Osteocyte (in vitro differentiated cells): ENCODE measurements around the gene PEPD. TPM values are rescaled to one million over a fixed set of nuclear protein-coding genes. Genes with fewer than 3 reads are reported as not detected.

Experiments used
- DNase-seq: peaks from one replicate; pipeline ENCODE4 v3.0.0; 2021; ENCODE audit warnings: mixed read lengths; ENCODE audit not compliant: unreplicated experiment; ENCODE audit errors: extremely low spot score
- H3K27ac Mint-ChIP-seq: one replicate; pipeline ENCODE4 v1.8.0; 2021; ENCODE audit warnings: mild to moderate bottlenecking, mixed read lengths; ENCODE audit not compliant: unreplicated experiment
- H3K27me3 Mint-ChIP-seq: one replicate; pipeline ENCODE4 v1.8.0; 2021; ENCODE audit warnings: mixed read lengths; ENCODE audit not compliant: unreplicated experiment
- H3K36me3 Mint-ChIP-seq: one replicate; pipeline ENCODE4 v1.8.0; 2021; ENCODE audit warnings: mixed read lengths; ENCODE audit not compliant: unreplicated experiment
- H3K4me1 Mint-ChIP-seq: one replicate; pipeline ENCODE4 v1.8.0; 2021; ENCODE audit warnings: mixed read lengths; ENCODE audit not compliant: unreplicated experiment
- H3K4me3 Mint-ChIP-seq: one replicate; pipeline ENCODE4 v1.8.0; 2021; ENCODE audit warnings: mild to moderate bottlenecking, moderate library complexity, mixed read lengths; ENCODE audit not compliant: unreplicated experiment
- H3K9me3 Mint-ChIP-seq: one replicate; pipeline ENCODE4 v1.8.0; 2021; ENCODE audit warnings: mixed read lengths; ENCODE audit not compliant: unreplicated experiment
- total RNA-seq: library from RNA; stranded (reverse); gene quantifications from 2 replicates; pipeline ENCODE4 v1.2.1, GENCODE V29; 2021
- TF ChIP-seq, protein P1 (sequence below): fragments of 200-600 bp; sonication (generic); IDR thresholded peaks from 2 replicates; pipeline ENCODE4 v1.5.0; 2021; ENCODE audit warnings: antibody characterized with exemption, mild to moderate bottlenecking, moderate library complexity

Gene PEPD
- total RNA-seq, 1 donor from 2014 or later, result 106 TPM

DNA sequence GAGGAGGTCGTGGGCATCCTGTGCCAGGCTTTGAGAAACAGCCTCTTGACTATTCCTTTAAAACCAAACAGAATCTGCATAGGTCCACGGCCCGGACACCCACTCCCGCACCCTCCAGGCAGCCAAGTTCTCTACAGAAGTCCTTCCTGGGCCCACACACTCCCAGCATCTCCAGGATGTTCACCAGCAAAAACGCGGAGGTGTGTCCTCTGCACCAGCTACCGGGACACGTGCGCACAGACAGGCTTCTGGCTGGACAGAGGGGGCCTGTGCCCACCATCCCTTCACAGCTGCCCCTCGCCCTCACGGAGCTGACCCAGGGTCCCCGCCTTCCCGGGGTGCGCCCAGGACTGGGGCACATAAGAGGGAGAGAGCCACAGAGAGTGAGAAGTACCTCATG is 103.8 kb downstream of the PEPD start:
- Mint-ChIP-seq H3K9me3 (no peaks in the 10 kb centered on the region), H3K27me3 (no peaks in the 10 kb centered on the region), H3K4me1 (peaks cover 3% of the 10 kb centered on the region), H3K36me3 (no peaks in the 10 kb centered on the region), H3K27ac (no peak overlapping the region), H3K4me3 (no peak overlapping the region)
- no peak for DNase-seq
- TF ChIP-seq, protein P1, sequence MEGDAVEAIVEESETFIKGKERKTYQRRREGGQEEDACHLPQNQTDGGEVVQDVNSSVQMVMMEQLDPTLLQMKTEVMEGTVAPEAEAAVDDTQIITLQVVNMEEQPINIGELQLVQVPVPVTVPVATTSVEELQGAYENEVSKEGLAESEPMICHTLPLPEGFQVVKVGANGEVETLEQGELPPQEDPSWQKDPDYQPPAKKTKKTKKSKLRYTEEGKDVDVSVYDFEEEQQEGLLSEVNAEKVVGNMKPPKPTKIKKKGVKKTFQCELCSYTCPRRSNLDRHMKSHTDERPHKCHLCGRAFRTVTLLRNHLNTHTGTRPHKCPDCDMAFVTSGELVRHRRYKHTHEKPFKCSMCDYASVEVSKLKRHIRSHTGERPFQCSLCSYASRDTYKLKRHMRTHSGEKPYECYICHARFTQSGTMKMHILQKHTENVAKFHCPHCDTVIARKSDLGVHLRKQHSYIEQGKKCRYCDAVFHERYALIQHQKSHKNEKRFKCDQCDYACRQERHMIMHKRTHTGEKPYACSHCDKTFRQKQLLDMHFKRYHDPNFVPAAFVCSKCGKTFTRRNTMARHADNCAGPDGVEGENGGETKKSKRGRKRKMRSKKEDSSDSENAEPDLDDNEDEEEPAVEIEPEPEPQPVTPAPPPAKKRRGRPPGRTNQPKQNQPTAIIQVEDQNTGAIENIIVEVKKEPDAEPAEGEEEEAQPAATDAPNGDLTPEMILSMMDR, result no peak

DNA sequence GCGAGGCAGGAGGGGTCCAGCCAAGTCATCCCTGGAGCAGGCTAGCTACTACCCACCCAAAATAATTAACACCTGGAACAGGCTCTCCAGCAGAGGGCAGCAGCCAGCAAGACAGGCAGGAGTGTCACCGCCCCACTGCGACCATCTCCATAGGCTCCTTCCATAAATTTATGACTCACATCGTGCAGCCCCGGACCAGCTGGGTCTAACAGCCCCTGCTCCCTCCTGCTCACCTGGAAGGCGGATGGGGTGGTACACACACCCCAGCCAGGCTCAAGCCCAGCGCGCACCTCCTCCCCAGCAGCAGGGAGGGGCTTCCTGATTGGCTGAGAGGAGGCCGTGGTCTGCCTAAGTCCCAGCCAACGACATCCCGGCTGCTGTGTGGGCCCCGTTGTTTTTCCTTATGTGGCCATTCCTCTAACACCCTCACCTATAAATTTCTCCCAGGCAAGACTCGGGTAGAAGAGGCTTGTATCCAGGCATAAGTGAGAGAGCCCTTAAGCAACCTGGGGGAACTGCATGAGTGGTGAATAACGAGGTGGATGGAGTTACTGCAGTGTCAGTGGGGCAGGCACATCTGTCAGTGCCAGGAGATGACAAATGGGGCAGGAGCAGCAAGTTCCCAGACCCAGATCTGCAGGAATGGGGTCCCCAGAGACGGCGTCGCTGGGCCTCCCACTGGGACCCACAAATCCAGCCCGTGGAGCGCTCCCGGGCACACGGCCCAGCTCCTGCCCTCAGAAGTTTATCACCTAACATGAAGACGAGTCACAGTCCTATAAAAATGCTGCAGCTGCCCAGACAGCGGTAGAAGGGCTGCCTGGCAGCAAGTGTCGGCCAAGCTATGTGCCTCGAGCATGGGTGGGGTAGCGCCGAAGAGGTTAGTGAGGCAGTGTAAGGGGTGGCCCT is 105.0 kb downstream of the PEPD start:
- Mint-ChIP-seq H3K27ac (no peak overlapping the region), H3K4me3 (no peak overlapping the region)
- no peak for DNase-seq

DNA sequence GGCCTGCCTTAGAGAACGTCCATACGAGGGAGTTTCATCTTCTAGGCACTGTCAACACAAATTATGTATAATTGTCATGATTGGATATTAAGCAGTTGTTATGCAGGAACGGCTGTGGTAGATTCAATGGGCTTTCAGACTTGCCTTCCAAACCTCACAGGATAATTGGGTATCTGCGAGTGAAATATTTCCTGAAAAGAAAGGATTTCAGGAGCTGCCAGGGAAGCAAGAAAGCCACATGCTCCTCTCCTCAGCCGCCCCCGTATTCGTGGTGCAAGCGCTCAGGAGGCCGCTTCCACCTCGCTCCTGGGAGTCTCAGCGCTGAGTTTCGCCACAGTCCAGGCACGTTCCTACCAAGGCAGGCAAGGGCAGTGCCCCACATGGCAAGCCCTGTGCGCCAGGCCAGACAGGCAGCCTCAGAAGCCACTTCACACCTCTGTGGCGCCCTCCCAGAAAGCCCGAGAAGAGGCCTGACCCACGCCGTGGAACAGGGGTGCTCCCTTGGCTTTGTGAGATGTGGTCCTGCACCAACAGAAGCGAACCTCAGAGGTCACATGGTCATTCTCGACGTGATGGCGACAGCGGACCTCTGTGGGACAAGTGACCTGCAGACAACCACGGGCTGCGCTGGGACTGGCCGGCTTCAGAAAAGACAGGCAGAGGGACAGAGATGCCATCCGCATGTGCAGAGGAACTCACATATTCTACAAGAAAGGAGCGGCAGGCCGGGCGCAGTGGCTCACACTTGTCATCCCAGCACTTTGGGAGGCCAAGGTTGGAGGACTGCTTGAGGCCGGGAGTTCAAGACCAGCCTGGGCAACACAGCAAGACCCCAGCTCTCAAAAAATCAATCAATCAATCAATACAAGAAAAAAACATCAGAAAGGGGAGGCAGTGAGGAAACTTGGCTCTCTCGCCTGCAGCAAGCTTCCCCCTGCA is 106.7 kb downstream of the PEPD start:
- H3K36me3 Mint-ChIP-seq, result peaks cover 2% of the 10 kb centered on the region
- no peak for DNase-seq
- no peaks in the 10 kb centered on the region for H3K27me3 Mint-ChIP-seq
- no peaks in the 10 kb centered on the region for H3K9me3 Mint-ChIP-seq
- peaks cover 12% of the 10 kb centered on the region for H3K4me1 Mint-ChIP-seq
- no peak overlapping the region for H3K27ac Mint-ChIP-seq
- TF ChIP-seq, protein P1, result no peak
- no peak overlapping the region for H3K4me3 Mint-ChIP-seq

More for the DNA sequence above, 105.0 kb downstream of the PEPD start:
- no peaks in the 10 kb centered on the region for H3K27me3 Mint-ChIP-seq
- H3K9me3 Mint-ChIP-seq, result no peaks in the 10 kb centered on the region
- TF ChIP-seq, protein P1, result peak; percentile 68
- peaks cover 3% of the 10 kb centered on the region for H3K4me1 Mint-ChIP-seq
- H3K36me3 Mint-ChIP-seq, result no peaks in the 10 kb centered on the region

DNA sequence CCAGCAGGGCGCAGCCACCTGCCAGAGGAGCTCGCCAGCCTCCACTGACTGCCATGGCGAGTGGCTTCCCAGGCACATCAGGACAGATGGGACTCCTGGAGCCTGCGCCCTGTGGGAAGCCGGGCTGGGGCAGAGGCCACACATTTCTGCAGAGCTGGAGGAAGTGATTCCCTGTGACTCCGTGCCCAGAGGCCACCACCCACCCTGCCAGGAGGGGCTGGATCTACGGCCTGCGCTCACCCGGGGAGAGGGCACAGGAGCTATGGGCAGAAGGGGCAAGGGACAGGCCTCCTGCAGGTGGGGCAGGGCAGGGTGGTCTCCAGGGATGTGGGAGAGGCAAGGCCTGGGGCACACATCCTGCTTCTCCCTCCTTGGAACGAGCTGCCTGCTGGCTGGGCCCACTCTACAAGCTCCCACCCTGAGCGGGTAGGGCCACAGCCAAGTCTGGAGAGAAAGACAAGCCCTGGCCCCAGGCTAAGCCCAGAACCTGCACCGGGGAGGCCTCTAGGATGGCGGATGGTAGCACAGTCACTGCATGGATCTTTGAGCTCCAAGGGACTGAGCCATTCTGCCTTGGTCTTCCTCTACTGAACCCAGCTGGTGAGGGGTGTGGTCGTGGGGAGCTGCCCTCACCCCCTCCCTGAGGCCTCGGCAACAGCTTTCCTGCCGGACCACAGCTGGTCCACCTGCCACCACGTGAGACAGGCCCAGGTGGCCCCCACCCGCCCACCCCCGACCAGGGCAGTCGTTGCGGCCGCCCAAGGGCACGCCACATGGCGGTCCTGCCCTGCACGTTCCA is 107.5 kb downstream of the PEPD start:
- Mint-ChIP-seq H3K4me3 (no peak overlapping the region), H3K9me3 (no peaks in the 10 kb centered on the region), H3K27me3 (no peaks in the 10 kb centered on the region), H3K4me1 (peaks cover 12% of the 10 kb centered on the region), H3K27ac (no peak overlapping the region), H3K36me3 (peaks cover 2% of the 10 kb centered on the region)
- TF ChIP-seq, protein P1, result no peak
- no peak for DNase-seq
